ENCODE results near the gene ZNF331.

GRCh38 chr19:53519446-53519845 lies 18.5 kb upstream of the ZNF331 start:
- no peak for TF ChIP-seq CTCF (IDR thresholded peaks at IDR 0.05)
- no peak for TF ChIP-seq EP300 (IDR thresholded peaks at IDR 0.05)
- no peak for TF ChIP-seq POLR2AphosphoS5 (IDR thresholded peaks at IDR 0.05)

Measured in stomach (tissue), 4 donors.